Fibroblast of skin of left biceps (primary cell): ENCODE data around the gene TBXA2R.

ENCODE experiments used
- DNase-seq, 2 experiments: peaks; one replicate each; pipeline ENCODE4 v3.0.0-alpha.2; 2013; ENCODE audit warnings: low read depth in 2 of 2

The TBXA2R gene

DNA sequence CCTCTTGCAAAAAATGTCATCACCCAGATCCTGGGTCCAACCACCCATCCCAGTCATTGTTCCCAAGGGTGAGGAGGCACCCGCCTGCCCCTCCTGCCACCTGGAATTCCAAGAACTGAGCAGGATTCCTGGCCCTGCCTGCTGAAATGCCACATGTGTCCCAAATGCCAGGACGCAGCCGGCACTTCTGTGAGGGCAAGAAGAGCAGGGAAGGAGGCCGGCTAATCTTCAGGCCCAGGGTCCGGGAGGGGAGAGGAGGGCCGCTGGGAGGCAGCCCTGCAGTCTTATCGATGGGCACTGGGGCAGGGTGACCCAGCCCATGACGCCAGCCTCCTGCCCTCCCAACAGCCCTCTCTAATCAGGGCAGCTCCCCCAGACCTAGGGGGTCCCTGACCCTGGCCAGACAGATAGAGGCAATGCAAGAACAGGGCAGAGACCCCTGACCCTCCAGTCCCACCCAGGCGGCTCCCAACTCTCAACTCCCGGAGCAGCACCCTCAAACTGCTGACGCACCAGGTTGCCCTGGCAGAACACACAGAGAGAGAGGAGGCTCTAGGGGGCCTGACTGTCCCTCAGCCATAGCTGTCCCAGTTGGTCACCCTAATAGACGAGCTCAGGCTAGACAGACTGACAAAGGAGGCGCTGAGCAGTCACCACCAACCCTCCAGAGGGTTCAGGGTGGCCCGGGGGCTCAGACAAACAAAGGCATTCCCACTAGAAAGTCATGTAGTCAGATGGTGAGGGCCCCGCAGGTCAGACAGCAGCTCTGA, 50.8 kb downstream of the TBXA2R start:
- no peak for DNase-seq

- DNase-seq: no peak
These were observed 52.2 kb downstream of the TBXA2R start for GRCh38 chr19:3554254-3555083.

GRCh38 chr19:3551792-3552095, 54.9 kb downstream of the TBXA2R start:
- DNase-seq: no peak

- no peak for DNase-seq
These were observed 55.5 kb downstream of the TBXA2R start for GRCh38 chr19:3550947-3551791.

GRCh38 chr19:3549816-3550215, 56.9 kb downstream of the TBXA2R start:
- DNase-seq: no peak

GRCh38 chr19:3548606-3549005, 58.1 kb downstream of the TBXA2R start:
- no peak for DNase-seq

GRCh38 chr19:3547767-3548282, 58.9 kb downstream of the TBXA2R start:
- no peak for DNase-seq

DNA sequence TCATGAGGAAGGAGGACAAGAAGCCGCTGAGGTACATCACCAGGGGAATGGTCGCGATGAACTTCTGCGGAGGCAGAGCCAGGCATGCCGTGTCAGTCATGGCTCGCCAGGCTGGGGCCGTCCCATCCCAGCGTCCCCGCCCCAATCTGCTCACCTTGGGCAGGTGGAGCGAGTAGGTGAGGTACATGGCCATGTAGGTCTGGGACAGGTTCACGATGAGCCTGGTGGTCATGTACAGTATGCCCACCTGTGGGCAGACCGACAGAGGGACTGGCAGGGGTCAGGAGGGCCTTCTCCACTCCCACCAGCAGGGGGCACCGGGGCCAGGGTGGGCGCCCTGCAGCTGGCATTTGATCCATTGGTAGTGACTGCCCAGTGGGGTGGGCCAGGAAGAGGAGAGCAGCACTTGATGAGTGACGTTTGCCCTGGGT, 59.4 kb downstream of the TBXA2R start:
- no peak for DNase-seq

DNA sequence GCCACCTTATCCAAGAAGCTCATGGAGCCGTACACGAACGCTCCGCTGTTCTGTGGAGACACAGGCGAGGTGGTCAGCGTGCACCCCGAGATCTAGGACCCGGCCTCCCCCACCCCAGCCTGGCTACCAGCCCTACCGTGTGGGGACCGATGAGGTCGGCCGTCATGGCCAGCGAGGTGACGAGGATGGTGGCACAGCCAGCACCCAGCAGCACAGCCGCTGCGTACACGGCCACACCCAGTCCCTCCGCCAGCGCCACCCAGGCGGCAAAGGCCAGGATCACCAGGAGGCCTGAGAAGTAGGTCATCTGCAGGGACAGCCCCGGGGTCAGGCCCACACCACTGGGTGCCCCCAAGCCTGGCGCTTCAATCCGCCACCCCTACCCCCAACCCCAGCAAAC, 60.6 kb downstream of the TBXA2R start:
- no peak for DNase-seq

DNA sequence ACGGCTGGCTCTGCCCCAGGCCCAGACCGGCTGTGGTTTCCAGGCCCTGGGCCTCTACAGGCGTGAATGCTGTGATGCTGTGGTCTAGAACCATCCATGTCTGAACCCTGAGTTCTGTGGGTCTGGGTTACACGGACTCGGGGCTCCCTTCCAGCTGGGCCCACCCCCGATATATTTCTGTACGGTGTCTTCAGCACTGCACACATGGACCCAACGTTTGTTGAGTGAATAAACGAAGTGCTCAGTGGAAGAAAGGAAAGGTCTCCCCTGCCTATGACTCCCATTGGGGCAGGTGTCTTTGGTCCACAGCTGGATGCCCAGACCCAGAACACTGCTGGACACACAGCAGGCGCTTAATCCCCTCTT, 61.0 kb downstream of the TBXA2R start:
- no peak for DNase-seq

- peak in 1 of 2 experiments; percentile 11 for DNase-seq
These were observed 61.7 kb downstream of the TBXA2R start for GRCh38 chr19:3544742-3545668.
